ENCODE results near the gene WNT2B. TPM values are rescaled to one million over a fixed set of nuclear protein-coding genes. Genes with fewer than 3 reads are reported as not detected.

WNT2B gene
- total RNA-seq, 4 donors from 2014 or later = 2.7 to 6.3 (median 3.8) TPM

GRCh38 chr1:112505878-112506277 lies 2.9 kb upstream of the WNT2B start:
- intact Hi-C loops (cut with DNase I) = no loop called here
- Histone ChIP-seq H3K4me1 (peaks cover 28 to 50% (median 36%) of the 10 kb centered on the region in 4 donors), H3K27ac (replicated peaks in 1 of 4) (no peak overlapping the region), H3K4me3 (no peak overlapping the region), H3K27me3 (peaks cover 0 to 64% (median 16%) of the 10 kb centered on the region in 4 donors), H3K9me3 (no peaks in the 10 kb centered on the region), H3K36me3 (no peaks in the 10 kb centered on the region)
- DNase-seq (ENCODE audit: extremely low spot score) = no peak
- WGBS = 87% methylated on average over 3 of the region's 3 CpGs
- no peak for TF ChIP-seq POLR2A (IDR thresholded peaks at IDR 0.05; ENCODE audit: low read depth)
- TF ChIP-seq CTCF (IDR thresholded peaks at IDR 0.05) = no peak
- TF ChIP-seq POLR2AphosphoS5 (IDR thresholded peaks at IDR 0.05) = no peak
- TF ChIP-seq EP300 (IDR thresholded peaks at IDR 0.05) = no peak

- intact Hi-C loops (cut with DNase I) = no loop called here
- no peak overlapping the region for H3K4me3 ChIP-seq
- H3K27ac ChIP-seq (replicated peaks in 1 of 4) = no peak overlapping the region
- DNase-seq (ENCODE audit: extremely low spot score) = no peak
- no peaks in the 10 kb centered on the region for H3K36me3 ChIP-seq
- TF ChIP-seq POLR2A (IDR thresholded peaks at IDR 0.05; ENCODE audit: low read depth) = no peak
- no peaks in the 10 kb centered on the region for H3K9me3 ChIP-seq
- peaks cover 0 to 64% (median 16%) of the 10 kb centered on the region in 4 donors for H3K27me3 ChIP-seq
- 78% methylated on average over 2 of the region's 2 CpGs for WGBS
- peaks cover 28 to 50% (median 35%) of the 10 kb centered on the region in 4 donors for H3K4me1 ChIP-seq
These were observed 2.5 kb upstream of the WNT2B start for GRCh38 chr1:112506306-112506705.

DNA sequence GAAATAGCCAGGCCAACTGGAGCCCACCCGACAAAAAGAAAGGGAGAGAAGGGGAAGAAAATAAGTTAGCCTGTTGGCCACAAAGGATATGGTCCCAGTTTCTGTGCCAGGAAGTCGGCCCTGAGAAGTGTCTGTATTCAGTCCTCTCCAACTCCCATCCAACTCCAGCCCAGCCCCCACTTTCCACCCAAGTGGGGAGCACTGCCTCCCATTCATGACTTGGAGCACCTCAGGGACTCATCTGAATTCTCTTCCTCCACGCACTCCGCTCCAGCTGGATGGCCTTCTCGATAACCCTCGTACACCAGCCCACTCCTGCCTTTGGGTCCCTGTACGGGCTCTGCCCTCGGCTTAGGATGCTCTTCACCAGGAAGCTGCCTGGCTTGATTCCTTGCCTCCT lies 2.0 kb upstream of the WNT2B start:
- Histone ChIP-seq H3K4me3 (no peak overlapping the region), H3K27ac (replicated peaks in 1 of 4) (no peak overlapping the region), H3K4me1 (peaks cover 24 to 45% (median 31%) of the 10 kb centered on the region in 4 donors), H3K27me3 (peaks cover 0 to 64% (median 16%) of the 10 kb centered on the region in 4 donors), H3K36me3 (no peaks in the 10 kb centered on the region), H3K9me3 (no peaks in the 10 kb centered on the region)
- no peak for DNase-seq (ENCODE audit: extremely low spot score)
- TF ChIP-seq POLR2A (IDR thresholded peaks at IDR 0.05; ENCODE audit: low read depth) (no peak), CTCF (IDR thresholded peaks at IDR 0.05) (no peak), POLR2AphosphoS5 (IDR thresholded peaks at IDR 0.05) (no peak), EP300 (IDR thresholded peaks at IDR 0.05) (no peak)
- intact Hi-C loops (cut with DNase I) = no loop called here
- 91% methylated on average over 8 of the region's 8 CpGs for WGBS

GRCh38 chr1:112507336-112507735 lies 1.4 kb upstream of the WNT2B start:
- H3K27me3 ChIP-seq = peaks cover 0 to 64% (median 16%) of the 10 kb centered on the region in 4 donors
- peak overlapping the region in 1 of 4 donors; percentile 60 for H3K4me3 ChIP-seq
- WGBS = 75% methylated on average over 9 of the region's 9 CpGs
- H3K27ac ChIP-seq (replicated peaks in 1 of 4) = no peak overlapping the region
- H3K9me3 ChIP-seq = no peaks in the 10 kb centered on the region
- TF ChIP-seq EP300 (IDR thresholded peaks at IDR 0.05) (no peak), POLR2A (IDR thresholded peaks at IDR 0.05; ENCODE audit: low read depth) (no peak), POLR2AphosphoS5 (IDR thresholded peaks at IDR 0.05) (no peak), CTCF (IDR thresholded peaks at IDR 0.05) (no peak)
- H3K36me3 ChIP-seq = no peaks in the 10 kb centered on the region
- peaks cover 20 to 39% (median 25%) of the 10 kb centered on the region in 4 donors for H3K4me1 ChIP-seq
- no peak for DNase-seq (ENCODE audit: extremely low spot score)
- intact Hi-C loops (cut with DNase I) = no loop called here

GRCh38 chr1:112507921-112508277 lies 866 bp upstream of the WNT2B start:
- WGBS = 2% methylated on average over 12 of the region's 15 CpGs
- H3K27me3 ChIP-seq = peaks cover 0 to 64% (median 16%) of the 10 kb centered on the region in 4 donors
- no peak for DNase-seq (ENCODE audit: extremely low spot score)
- H3K36me3 ChIP-seq = no peaks in the 10 kb centered on the region
- TF ChIP-seq POLR2A (IDR thresholded peaks at IDR 0.05; ENCODE audit: low read depth) = no peak
- TF ChIP-seq EP300 (IDR thresholded peaks at IDR 0.05) = no peak
- no peak for TF ChIP-seq POLR2AphosphoS5 (IDR thresholded peaks at IDR 0.05)
- H3K4me3 ChIP-seq = peak overlapping the region; percentile 57 to 72 (median 58)
- peaks cover 15 to 39% (median 21%) of the 10 kb centered on the region in 4 donors for H3K4me1 ChIP-seq
- H3K9me3 ChIP-seq = no peaks in the 10 kb centered on the region
- intact Hi-C loops (cut with DNase I) = no loop called here
- H3K27ac ChIP-seq (replicated peaks in 1 of 4) = no peak overlapping the region

Data from esophagus muscularis mucosa (tissue), 4 donors.